Common myeloid progenitor, CD34-positive (primary cell): ENCODE results near the gene RHCG.

ENCODE experiments used
- CTCF ChIA-PET: fragments of 350-600 bp; sonication (Branson Sonifier 250); formaldehyde crosslinking; loops from one replicate; lab custom pipeline; 2021; ENCODE audit warnings: antibody characterized with exemption; lab: Charles Lee
- POLR2A ChIA-PET: fragments of 350-600 bp; sonication (Branson Sonifier 250); formaldehyde crosslinking; loops from one replicate; lab custom pipeline; 2021; ENCODE audit warnings: antibody characterized with exemption; lab: Charles Lee
- DNase-seq, 3 donors: peaks; one replicate each; pipeline versions ENCODE4 v3.0.0 to v3.0.0-alpha.2; 2013
- H3K27ac ChIP-seq, 2 experiments: 1 replicate in 1 of 2; 2 replicates in 1 of 2; pipeline ENCODE4 v1.7.0; 2013; ENCODE audit warnings: inconsistent platforms in 2 of 2, low read length in 2 of 2, mild to moderate bottlenecking in 2 of 2, low read depth in 1 of 2, moderate library complexity in 1 of 2; ENCODE audit not compliant: severe bottlenecking in 2 of 2, insufficient read depth in 1 of 2, poor library complexity in 1 of 2
- H3K27me3 ChIP-seq, 5 experiments: replicated peaks in 2 of 5; 1 replicate in 3 of 5; 2 replicates in 2 of 5; pipeline versions ENCODE4 v1.6.1 to v1.7.0; 2013; ENCODE audit warnings: low read length in 4 of 5, mild to moderate bottlenecking in 2 of 5, moderate library complexity in 2 of 5, inconsistent platforms in 1 of 5; ENCODE audit not compliant: insufficient read depth in 5 of 5, control insufficient read depth in 4 of 5
- H3K36me3 ChIP-seq, 4 experiments: 1 replicate in 2 of 4; 2 replicates in 2 of 4; pipeline versions ENCODE4 v1.6.1 to v1.7.0; 2013; ENCODE audit warnings: low read length in 3 of 4, control low read depth in 1 of 4, mild to moderate bottlenecking in 1 of 4; ENCODE audit not compliant: control insufficient read depth in 4 of 4, insufficient read depth in 4 of 4
- H3K4me1 ChIP-seq, 4 experiments: 1 replicate in 3 of 4; 2 replicates in 1 of 4; pipeline versions ENCODE4 v1.6.1 to v1.7.1; 2013; ENCODE audit warnings: low read length in 3 of 4, mild to moderate bottlenecking in 3 of 4, control low read depth in 1 of 4, inconsistent platforms in 1 of 4, moderate library complexity in 1 of 4; ENCODE audit not compliant: control insufficient read depth in 4 of 4, insufficient read depth in 4 of 4; ENCODE audit errors: control extremely low read depth in 1 of 4
- H3K4me3 ChIP-seq, 7 experiments: 1 replicate in 4 of 7; 2 replicates in 3 of 7; pipeline versions ENCODE4 v1.5.1 to v1.7.0; 2013; ENCODE audit warnings: mild to moderate bottlenecking in 7 of 7, low read length in 6 of 7, moderate library complexity in 6 of 7, inconsistent platforms in 2 of 7, low read depth in 2 of 7, control low read depth in 1 of 7; ENCODE audit not compliant: insufficient read depth in 4 of 7, control insufficient read depth in 1 of 7; ENCODE audit errors: extremely low read depth in 1 of 7
- H3K9me3 ChIP-seq, 5 experiments: 1 replicate in 4 of 5; 2 replicates in 1 of 5; pipeline versions ENCODE4 v1.6.1 to v1.7.1; 2013; ENCODE audit warnings: low read length in 4 of 5, mild to moderate bottlenecking in 2 of 5, inconsistent platforms in 1 of 5, low read depth in 1 of 5, moderate library complexity in 1 of 5; ENCODE audit not compliant: control insufficient read depth in 4 of 5, insufficient read depth in 2 of 5; ENCODE audit errors: control extremely low read depth in 1 of 5
- WGBS: methylation state at CpG from one replicate; pipeline ENCODE4 v1.1.5; 2013; ENCODE audit not compliant: insufficient coverage; 5-methylcytosine and 5-hydroxymethylcytosine counted together

The RHCG gene

DNA sequence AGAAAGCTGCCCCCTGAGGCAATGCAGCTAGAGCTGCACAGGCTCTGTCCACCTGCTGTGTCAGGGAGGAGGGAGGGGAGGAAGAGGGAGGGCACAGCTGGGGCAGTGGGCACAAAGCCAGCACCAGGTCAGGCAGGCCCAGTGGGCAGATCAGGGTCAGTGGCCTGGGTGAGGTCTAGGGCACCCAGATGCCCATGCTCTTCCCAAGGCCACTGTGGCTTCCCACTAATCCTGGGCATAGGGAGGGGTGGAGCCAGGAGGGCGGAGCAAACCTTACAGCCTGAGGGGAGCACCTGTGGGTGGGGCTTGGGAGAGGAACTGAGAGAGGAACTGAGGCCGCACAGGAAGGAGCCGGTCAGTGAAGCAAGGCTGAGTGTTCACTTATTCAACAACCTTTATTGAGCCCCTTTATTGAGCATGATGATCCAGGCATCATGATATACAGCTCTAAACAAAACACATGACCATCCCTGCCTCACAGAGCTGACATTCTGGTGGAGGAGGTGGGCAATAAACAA is 55.0 kb downstream of the RHCG start:
- DNase-seq, result peak in 1 of 3 donors; percentile 10
- Histone ChIP-seq H3K27me3 (peaks cover 0 to 51% (median 11%) of the 10 kb centered on the region in 5 experiments), H3K4me3 (no peak overlapping the region), H3K36me3 (no peaks in the 10 kb centered on the region), H3K9me3 (no peaks in the 10 kb centered on the region), H3K27ac (no peak overlapping the region), H3K4me1 (no peaks in the 10 kb centered on the region)
- ChIA-PET POLR2A (no interaction called here), CTCF (interaction anchor here (1.0 to 3.9 kb wide), 8 partner anchors 11 to 41 kb away, joined by 3 to 27 read pairs (median 6); no protein-coding TSS in a partner anchor)
- WGBS, result 33% methylated on average over 2 of the region's 3 CpGs

DNA sequence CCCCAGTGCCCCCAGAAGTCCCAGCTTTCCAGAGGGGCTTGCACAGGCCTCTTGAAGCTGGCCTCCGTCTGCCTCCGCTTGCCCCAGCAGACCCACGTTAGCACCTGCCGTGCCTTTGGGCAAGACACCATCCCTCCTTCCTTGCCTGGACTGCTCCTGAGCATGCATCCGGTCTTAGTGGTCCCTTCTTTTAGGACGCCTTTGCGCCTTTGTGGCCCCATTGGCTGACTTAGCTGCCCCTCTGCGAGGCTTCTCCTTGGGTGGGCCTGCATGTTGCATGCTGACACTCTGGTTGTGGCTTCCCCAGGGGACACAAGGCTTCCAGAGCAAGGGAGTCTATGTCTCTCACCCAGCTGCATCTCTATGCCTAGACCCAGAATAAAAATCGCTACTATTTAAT is 56.6 kb downstream of the RHCG start:
- WGBS, result 89% methylated on average over 8 of the region's 9 CpGs
- Histone ChIP-seq H3K4me1 (no peaks in the 10 kb centered on the region), H3K27me3 (peaks cover 0 to 55% (median 12%) of the 10 kb centered on the region in 5 experiments), H3K36me3 (no peaks in the 10 kb centered on the region), H3K4me3 (no peak overlapping the region), H3K27ac (no peak overlapping the region), H3K9me3 (no peaks in the 10 kb centered on the region)
- no peak for DNase-seq
- CTCF ChIA-PET, result interaction anchor here (3.9 kb wide), 1 partner anchor 32 kb away, joined by 27 read pairs; no protein-coding TSS in a partner anchor
- POLR2A ChIA-PET, result no interaction called here

DNA sequence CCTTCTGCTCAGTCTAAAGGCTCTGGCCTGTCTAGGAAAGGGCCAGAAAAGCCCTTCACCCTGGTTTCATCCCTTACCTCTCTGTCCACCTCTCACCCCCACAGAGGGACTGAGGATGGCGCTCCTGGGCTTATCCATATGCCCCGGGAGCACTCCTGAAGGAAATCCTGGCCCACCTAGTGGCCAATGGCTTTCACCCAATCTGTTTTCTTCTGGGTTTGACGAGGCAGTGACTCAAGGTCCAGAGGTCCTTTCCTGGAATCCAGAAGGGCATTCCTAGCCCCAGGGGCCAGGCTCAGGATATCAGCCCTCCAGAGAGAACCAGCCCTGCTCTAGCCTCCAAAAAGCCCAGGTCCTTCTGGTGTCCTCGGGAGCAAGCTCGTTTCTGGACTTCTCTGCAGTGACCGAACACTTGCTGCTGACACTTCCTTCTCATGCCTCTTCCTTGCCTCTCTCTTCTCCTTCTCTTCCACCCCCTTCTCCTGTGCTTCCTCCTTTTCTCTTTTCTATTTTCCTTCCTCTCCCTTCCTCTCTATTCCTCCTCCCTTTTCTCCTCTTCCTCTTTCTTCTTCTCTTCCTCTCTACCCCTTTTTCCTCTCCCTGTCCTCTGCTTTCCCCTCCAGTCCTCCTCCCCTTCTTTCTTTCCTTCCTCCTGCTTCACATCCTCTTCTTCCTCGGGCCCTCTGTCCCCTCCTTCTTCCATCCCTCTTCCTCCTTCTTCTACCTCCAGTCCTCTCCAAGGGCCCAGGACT is 59.6 kb downstream of the RHCG start:
- CTCF ChIA-PET, result interaction anchor here (1.0 to 2.3 kb wide), 5 partner anchors 8 to 79 kb away, joined by 3 to 9 read pairs (median 4); no protein-coding TSS in a partner anchor
- Histone ChIP-seq H3K27me3 (peaks cover 2 to 52% (median 14%) of the 10 kb centered on the region in 5 experiments), H3K9me3 (no peaks in the 10 kb centered on the region)

DNA sequence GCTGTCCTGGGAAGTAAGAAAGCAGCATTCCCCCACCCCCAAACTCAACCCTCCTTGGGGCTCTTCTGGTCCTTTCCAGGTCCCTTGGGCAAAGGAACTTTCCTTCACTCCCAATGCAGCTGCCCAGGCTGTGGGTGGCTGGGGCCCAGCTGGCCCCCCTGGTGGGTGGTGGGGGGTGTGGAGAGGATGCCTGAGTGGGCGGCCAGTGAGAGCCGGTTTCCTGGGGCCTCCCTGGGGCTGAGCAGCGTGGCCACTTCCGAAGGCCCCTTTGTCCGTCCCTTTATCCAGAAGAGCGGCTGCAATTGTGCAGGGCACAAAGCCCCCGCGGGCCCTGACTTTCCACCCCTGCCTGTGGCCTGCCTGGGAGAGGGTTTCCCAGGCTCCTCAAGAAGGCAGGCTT is 61.0 kb downstream of the RHCG start:
- CTCF ChIA-PET, result interaction anchor here (0.8 to 3.7 kb wide), 6 partner anchors 9 to 77 kb away, joined by 3 to 38 read pairs (median 4); no protein-coding TSS in a partner anchor
- POLR2A ChIA-PET, result no interaction called here
- peaks cover 2 to 51% (median 18%) of the 10 kb centered on the region in 5 experiments for H3K27me3 ChIP-seq
- no peaks in the 10 kb centered on the region for H3K36me3 ChIP-seq
- WGBS, result 87% methylated on average over 8 of the region's 8 CpGs
- no peak for DNase-seq
- H3K4me3 ChIP-seq, result no peak overlapping the region
- H3K9me3 ChIP-seq, result no peaks in the 10 kb centered on the region
- no peak overlapping the region for H3K27ac ChIP-seq
- peaks cover 0 to 5% (median 4%) of the 10 kb centered on the region in 4 experiments for H3K4me1 ChIP-seq

More for the DNA sequence above, 59.6 kb downstream of the RHCG start:
- no peaks in the 10 kb centered on the region for H3K4me1 ChIP-seq
- H3K27ac ChIP-seq, result no peak overlapping the region
- DNase-seq, result no peak
- WGBS, result 54% methylated on average over 6 of the region's 7 CpGs
- H3K36me3 ChIP-seq, result no peaks in the 10 kb centered on the region
- no peak overlapping the region for H3K4me3 ChIP-seq
- POLR2A ChIA-PET, result no interaction called here

DNA sequence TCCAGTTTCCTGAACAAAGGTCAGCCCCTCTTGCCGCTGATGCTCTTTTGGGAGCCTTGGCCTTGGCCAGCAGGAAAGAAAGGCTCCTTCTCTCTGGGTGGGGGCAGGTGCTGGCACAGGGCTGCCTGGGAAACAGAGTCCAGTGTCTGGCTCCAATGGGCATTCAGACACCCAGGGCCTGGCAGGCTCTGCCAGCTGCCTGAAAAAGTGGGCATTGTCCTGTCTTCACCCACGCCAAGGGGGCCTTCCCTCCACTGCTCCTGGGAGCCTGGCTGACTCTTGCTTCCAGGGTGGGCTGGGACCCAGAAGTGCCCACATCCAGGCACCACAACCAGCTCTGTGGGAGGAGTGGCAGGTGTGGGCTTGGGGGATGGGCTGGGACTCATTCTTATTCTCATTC is 62.7 kb downstream of the RHCG start:
- Histone ChIP-seq H3K36me3 (no peaks in the 10 kb centered on the region), H3K27me3 (peaks cover 2 to 56% (median 17%) of the 10 kb centered on the region in 5 experiments), H3K4me3 (no peak overlapping the region), H3K4me1 (peaks cover 0 to 7% (median 5%) of the 10 kb centered on the region in 4 experiments), H3K27ac (no peak overlapping the region), H3K9me3 (no peaks in the 10 kb centered on the region)
- ChIA-PET CTCF (interaction anchor here (0.8 to 3.7 kb wide), 6 partner anchors 9 to 75 kb away, joined by 3 to 38 read pairs (median 6); no protein-coding TSS in a partner anchor), POLR2A (no interaction called here)
- 100% methylated on average over 2 of the region's 2 CpGs for WGBS
- DNase-seq, result no peak

DNA sequence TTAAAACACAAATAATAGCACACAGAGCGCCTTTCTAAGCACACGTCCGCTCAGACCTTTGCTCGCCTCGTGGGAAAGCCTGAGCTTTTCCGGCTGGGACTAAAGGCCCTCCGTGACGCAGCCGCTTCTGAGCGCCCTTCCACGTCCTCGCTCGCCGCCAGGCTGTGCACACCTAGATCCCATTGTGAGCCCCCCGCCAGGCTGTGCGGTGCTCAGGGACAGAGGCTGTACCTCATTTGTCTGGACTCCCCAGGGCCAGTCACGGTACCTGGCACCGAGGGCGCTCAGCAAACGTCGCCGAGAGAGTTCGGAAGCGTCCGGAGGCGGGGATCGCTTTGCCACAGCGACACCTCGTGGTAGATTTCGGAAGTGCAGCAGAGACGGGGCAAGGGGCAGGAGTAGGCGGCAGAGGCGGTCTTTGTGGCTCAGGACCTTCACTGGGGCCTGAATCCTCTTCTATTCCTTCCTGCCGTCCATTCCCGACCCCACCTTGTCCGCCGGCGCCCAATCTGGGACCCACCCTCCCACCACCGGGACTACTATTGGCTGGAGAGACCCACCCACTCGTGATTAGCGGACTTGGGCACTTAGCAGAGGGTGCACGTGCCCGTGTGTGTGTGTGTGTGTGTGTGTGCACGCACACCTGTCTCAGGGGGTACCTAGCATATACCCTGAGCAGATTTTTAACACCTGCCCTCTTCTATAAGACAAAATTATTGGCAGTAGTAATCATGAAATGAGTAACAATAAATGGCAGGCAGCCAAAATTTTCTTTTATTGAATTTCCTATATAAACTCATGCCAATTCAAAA is 65.6 kb downstream of the RHCG start:
- ChIA-PET CTCF (interaction anchor here (0.6 to 6.4 kb wide), 16 partner anchors 9 to 86 kb away, joined by 3 to 105 read pairs (median 4); no protein-coding TSS in a partner anchor), POLR2A (no interaction called here)
- Histone ChIP-seq H3K4me1 (peaks cover 0 to 7% (median 5%) of the 10 kb centered on the region in 4 experiments), H3K27me3 (peaks cover 3 to 46% (median 21%) of the 10 kb centered on the region in 5 experiments), H3K4me3 (peak overlapping the region; percentile 11 to 77 (median 59)), H3K27ac (no peak overlapping the region), H3K36me3 (no peaks in the 10 kb centered on the region), H3K9me3 (no peaks in the 10 kb centered on the region)
- 1% methylated on average over 35 of the region's 44 CpGs for WGBS
- peak; percentile 61 to 84 (median 76) for DNase-seq
